ENCODE data around the gene KMT2E. TPM values are rescaled to one million over a fixed set of nuclear protein-coding genes. Genes with fewer than 3 reads are reported as not detected.

The KMT2E gene
- total RNA-seq, 1 experiment from 2014 or later: 32.2 TPM

- H3K27ac ChIP-seq: no peak overlapping the region
- no peak overlapping the region for H3K4me3 ChIP-seq
- no peaks in the 10 kb centered on the region for H3K27me3 ChIP-seq (replicated peaks)
- H3K9me3 ChIP-seq (replicated peaks): no peaks in the 10 kb centered on the region
- DNase-seq (ENCODE audit: low read depth in 1 of 2, low spot score in 2 of 2): no peak
- no peaks in the 10 kb centered on the region for H3K4me1 ChIP-seq (replicated peaks)
- peaks cover 68% of the 10 kb centered on the region for H3K36me3 ChIP-seq
These were observed 88.8 kb downstream of the KMT2E start for GRCh38 chr7:105102557-105103352.

- DNase-seq (ENCODE audit: low read depth in 1 of 2, low spot score in 2 of 2): no peak
- Histone ChIP-seq H3K36me3 (peaks cover 84% of the 10 kb centered on the region), H3K4me1 (replicated peaks) (no peaks in the 10 kb centered on the region), H3K9me3 (replicated peaks) (no peaks in the 10 kb centered on the region), H3K4me3 (no peak overlapping the region), H3K27ac (no peak overlapping the region), H3K27me3 (replicated peaks) (no peaks in the 10 kb centered on the region)
These were observed 91.6 kb downstream of the KMT2E start for GRCh38 chr7:105105579-105105978.

GRCh38 chr7:105106473-105106872 lies 92.5 kb downstream of the KMT2E start:
- Histone ChIP-seq H3K36me3 (peaks cover 85% of the 10 kb centered on the region), H3K27me3 (replicated peaks) (no peaks in the 10 kb centered on the region), H3K27ac (no peak overlapping the region), H3K9me3 (replicated peaks) (no peaks in the 10 kb centered on the region), H3K4me3 (no peak overlapping the region), H3K4me1 (replicated peaks) (no peaks in the 10 kb centered on the region)
- no peak for DNase-seq (ENCODE audit: low read depth in 1 of 2, low spot score in 2 of 2)

GRCh38 chr7:105107458-105107857 lies 93.5 kb downstream of the KMT2E start:
- Histone ChIP-seq H3K27ac (no peak overlapping the region), H3K4me3 (no peak overlapping the region), H3K4me1 (replicated peaks) (no peaks in the 10 kb centered on the region), H3K9me3 (replicated peaks) (no peaks in the 10 kb centered on the region), H3K27me3 (replicated peaks) (no peaks in the 10 kb centered on the region), H3K36me3 (peaks cover 86% of the 10 kb centered on the region)
- no peak for DNase-seq (ENCODE audit: low read depth in 1 of 2, low spot score in 2 of 2)

- H3K36me3 ChIP-seq: peaks cover 72% of the 10 kb centered on the region
- no peak for DNase-seq (ENCODE audit: low read depth in 1 of 2, low spot score in 2 of 2)
- no peak overlapping the region for H3K27ac ChIP-seq
- no peak overlapping the region for H3K4me3 ChIP-seq
- H3K9me3 ChIP-seq (replicated peaks): no peaks in the 10 kb centered on the region
- no peaks in the 10 kb centered on the region for H3K4me1 ChIP-seq (replicated peaks)
- no peaks in the 10 kb centered on the region for H3K27me3 ChIP-seq (replicated peaks)
These were observed 98.7 kb downstream of the KMT2E start for GRCh38 chr7:105112440-105113418.

- DNase-seq (ENCODE audit: low read depth in 1 of 2, low spot score in 2 of 2): no peak
- no peak overlapping the region for H3K4me3 ChIP-seq
- no peaks in the 10 kb centered on the region for H3K27me3 ChIP-seq (replicated peaks)
- no peaks in the 10 kb centered on the region for H3K4me1 ChIP-seq (replicated peaks)
- H3K9me3 ChIP-seq (replicated peaks): no peaks in the 10 kb centered on the region
- H3K36me3 ChIP-seq: peaks cover 28% of the 10 kb centered on the region
- no peak overlapping the region for H3K27ac ChIP-seq
These were observed 104.9 kb downstream of the KMT2E start for GRCh38 chr7:105118612-105119600.

GRCh38 chr7:105122619-105123018 lies 108.6 kb downstream of the KMT2E start:
- Histone ChIP-seq H3K9me3 (replicated peaks) (no peaks in the 10 kb centered on the region), H3K27me3 (replicated peaks) (no peaks in the 10 kb centered on the region), H3K36me3 (peaks cover 22% of the 10 kb centered on the region), H3K4me3 (no peak overlapping the region), H3K27ac (no peak overlapping the region), H3K4me1 (replicated peaks) (no peaks in the 10 kb centered on the region)
- DNase-seq (ENCODE audit: low read depth in 1 of 2, low spot score in 2 of 2): no peak

GRCh38 chr7:105125745-105126144 lies 111.7 kb downstream of the KMT2E start:
- DNase-seq (ENCODE audit: low read depth in 1 of 2, low spot score in 2 of 2): no peak
- Histone ChIP-seq H3K4me1 (replicated peaks) (no peaks in the 10 kb centered on the region), H3K4me3 (no peak overlapping the region), H3K9me3 (replicated peaks) (no peaks in the 10 kb centered on the region), H3K27me3 (replicated peaks) (no peaks in the 10 kb centered on the region), H3K36me3 (peaks cover 18% of the 10 kb centered on the region), H3K27ac (no peak overlapping the region)

GRCh38 chr7:105126436-105126975 lies 112.5 kb downstream of the KMT2E start:
- no peak overlapping the region for H3K4me3 ChIP-seq
- no peak overlapping the region for H3K27ac ChIP-seq
- DNase-seq (ENCODE audit: low read depth in 1 of 2, low spot score in 2 of 2): no peak

GRCh38 chr7:105127179-105127578 lies 113.2 kb downstream of the KMT2E start:
- no peak for DNase-seq (ENCODE audit: low read depth in 1 of 2, low spot score in 2 of 2)
- H3K4me3 ChIP-seq: no peak overlapping the region
- no peak overlapping the region for H3K27ac ChIP-seq
- H3K27me3 ChIP-seq (replicated peaks): no peaks in the 10 kb centered on the region
- no peaks in the 10 kb centered on the region for H3K9me3 ChIP-seq (replicated peaks)
- peaks cover 15% of the 10 kb centered on the region for H3K36me3 ChIP-seq
- no peaks in the 10 kb centered on the region for H3K4me1 ChIP-seq (replicated peaks)

More at GRCh38 chr7:105126436-105126975, 112.5 kb downstream of the KMT2E start:
- Histone ChIP-seq H3K4me1 (replicated peaks) (no peaks in the 10 kb centered on the region), H3K9me3 (replicated peaks) (no peaks in the 10 kb centered on the region), H3K27me3 (replicated peaks) (no peaks in the 10 kb centered on the region), H3K36me3 (peaks cover 16% of the 10 kb centered on the region)

GRCh38 chr7:105130048-105130447 lies 116.0 kb downstream of the KMT2E start:
- no peak overlapping the region for H3K4me3 ChIP-seq
- DNase-seq (ENCODE audit: low read depth in 1 of 2, low spot score in 2 of 2): no peak
- no peaks in the 10 kb centered on the region for H3K4me1 ChIP-seq (replicated peaks)
- H3K27ac ChIP-seq: no peak overlapping the region
- no peaks in the 10 kb centered on the region for H3K9me3 ChIP-seq (replicated peaks)
- no peaks in the 10 kb centered on the region for H3K27me3 ChIP-seq (replicated peaks)
- H3K36me3 ChIP-seq: peaks cover 23% of the 10 kb centered on the region

- Histone ChIP-seq H3K9me3 (replicated peaks) (no peaks in the 10 kb centered on the region), H3K36me3 (peaks cover 18% of the 10 kb centered on the region), H3K27ac (no peak overlapping the region), H3K4me3 (no peak overlapping the region), H3K4me1 (replicated peaks) (no peaks in the 10 kb centered on the region), H3K27me3 (replicated peaks) (no peaks in the 10 kb centered on the region)
- DNase-seq (ENCODE audit: low read depth in 1 of 2, low spot score in 2 of 2): no peak
These were observed 116.6 kb downstream of the KMT2E start for GRCh38 chr7:105130580-105130979.

All from SJSA1 (cell line).